Sigmoid colon (tissue), 4 donors: Measurements from ENCODE around the gene FAM50B.

Source experiments
- CTCF ChIP-seq, 4 experiments: fragments of 450-650 bp in 3 of 4; fragments of 200-600 bp in 1 of 4; IDR thresholded peaks; one replicate each; pipeline ENCODE4 v1.5.1; 2016 to 2019; ENCODE audit warnings: antibody characterized with exemption in 4 of 4, mild to moderate bottlenecking in 3 of 4, moderate library complexity in 2 of 4
- EP300 ChIP-seq, 4 donors: sonication (generic); formaldehyde crosslinking; IDR thresholded peaks; one replicate each; pipeline ENCODE4 v1.6.1; 2017; ENCODE audit warnings: antibody characterized with exemption in 4 of 4
- POLR2A ChIP-seq, 2 donors: fragments of 450-650 bp; IDR thresholded peaks; one replicate each; pipeline ENCODE4 v1.6.1; 2016; ENCODE audit warnings: antibody characterized with exemption in 2 of 2, mild to moderate bottlenecking in 2 of 2, moderate library complexity in 2 of 2
- POLR2AphosphoS5 ChIP-seq, 4 donors: sonication (generic); formaldehyde crosslinking; IDR thresholded peaks; one replicate each; pipeline ENCODE4 v1.6.1; 2017; ENCODE audit warnings: antibody characterized with exemption in 4 of 4

- TF ChIP-seq CTCF (IDR thresholded peaks at IDR 0.05) (no peak), POLR2A (IDR thresholded peaks at IDR 0.05) (no peak), POLR2AphosphoS5 (IDR thresholded peaks at IDR 0.05) (no peak), EP300 (IDR thresholded peaks at IDR 0.05) (no peak)
Observed at GRCh38 chr6:3851839-3852238, 2.7 kb downstream of the FAM50B start.
